Fibroblast of pulmonary artery (primary cell): ENCODE measurements around the gene MT1B.

ENCODE experiments used
- DNase-seq: peaks from one replicate; pipeline ENCODE4 v3.0.0-alpha.2; 2010; ENCODE audit warnings: low read depth
- H3K4me3 ChIP-seq: replicated peaks from 2 replicates; pipeline ENCODE4 v1.5.1; 2011; ENCODE audit warnings: low read depth, mild to moderate bottlenecking, control low read depth, low read length, moderate library complexity
- TF ChIP-seq, protein P1 (sequence below): IDR thresholded peaks from 2 replicates; pipeline ENCODE4 v1.5.1; 2011; ENCODE audit warnings: mild to moderate bottlenecking, control low read depth, low read length, inconsistent platforms; ENCODE audit errors: missing control alignments

The MT1B gene

DNA sequence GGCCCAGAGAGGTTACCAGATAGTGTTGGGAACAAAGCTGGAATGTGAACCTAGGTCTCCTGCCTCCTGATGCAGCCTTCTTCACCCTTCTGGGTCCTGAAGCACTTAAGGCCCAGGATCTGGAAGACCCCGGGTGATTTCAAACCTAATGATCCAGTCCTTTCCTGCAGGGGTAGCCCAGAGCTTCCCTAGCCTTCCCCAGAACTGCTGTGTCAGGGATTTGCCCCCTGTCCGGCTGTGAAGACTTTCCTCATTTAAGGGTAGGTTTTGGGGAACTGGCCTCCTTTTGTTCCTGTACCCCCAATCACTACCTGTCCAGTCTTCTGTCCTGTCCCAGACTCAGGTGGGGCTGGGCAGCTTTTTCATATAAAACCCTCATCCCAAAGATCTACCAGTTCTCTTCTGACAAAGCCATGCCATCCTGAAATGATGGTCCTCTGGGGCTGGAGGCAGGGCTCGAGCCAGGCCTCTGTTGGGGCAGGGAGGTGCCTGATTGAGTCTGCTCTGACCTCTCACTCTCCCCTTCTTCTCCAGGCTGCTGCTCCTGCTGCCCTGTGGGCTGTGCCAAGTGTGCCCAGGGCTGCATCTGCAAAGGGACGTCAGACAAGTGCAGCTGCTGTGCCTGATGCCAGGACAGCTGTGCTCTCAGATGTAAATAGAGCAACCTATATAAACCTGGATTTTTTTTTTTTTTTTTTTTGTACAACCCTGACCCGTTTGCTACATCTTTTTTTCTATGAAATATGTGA is 31.9 kb downstream of the MT1B start:
- no peak for DNase-seq
- TF ChIP-seq, protein P1, sequence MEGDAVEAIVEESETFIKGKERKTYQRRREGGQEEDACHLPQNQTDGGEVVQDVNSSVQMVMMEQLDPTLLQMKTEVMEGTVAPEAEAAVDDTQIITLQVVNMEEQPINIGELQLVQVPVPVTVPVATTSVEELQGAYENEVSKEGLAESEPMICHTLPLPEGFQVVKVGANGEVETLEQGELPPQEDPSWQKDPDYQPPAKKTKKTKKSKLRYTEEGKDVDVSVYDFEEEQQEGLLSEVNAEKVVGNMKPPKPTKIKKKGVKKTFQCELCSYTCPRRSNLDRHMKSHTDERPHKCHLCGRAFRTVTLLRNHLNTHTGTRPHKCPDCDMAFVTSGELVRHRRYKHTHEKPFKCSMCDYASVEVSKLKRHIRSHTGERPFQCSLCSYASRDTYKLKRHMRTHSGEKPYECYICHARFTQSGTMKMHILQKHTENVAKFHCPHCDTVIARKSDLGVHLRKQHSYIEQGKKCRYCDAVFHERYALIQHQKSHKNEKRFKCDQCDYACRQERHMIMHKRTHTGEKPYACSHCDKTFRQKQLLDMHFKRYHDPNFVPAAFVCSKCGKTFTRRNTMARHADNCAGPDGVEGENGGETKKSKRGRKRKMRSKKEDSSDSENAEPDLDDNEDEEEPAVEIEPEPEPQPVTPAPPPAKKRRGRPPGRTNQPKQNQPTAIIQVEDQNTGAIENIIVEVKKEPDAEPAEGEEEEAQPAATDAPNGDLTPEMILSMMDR: peak; percentile 1
- H3K4me3 ChIP-seq: peak overlapping the region; percentile 68

DNA sequence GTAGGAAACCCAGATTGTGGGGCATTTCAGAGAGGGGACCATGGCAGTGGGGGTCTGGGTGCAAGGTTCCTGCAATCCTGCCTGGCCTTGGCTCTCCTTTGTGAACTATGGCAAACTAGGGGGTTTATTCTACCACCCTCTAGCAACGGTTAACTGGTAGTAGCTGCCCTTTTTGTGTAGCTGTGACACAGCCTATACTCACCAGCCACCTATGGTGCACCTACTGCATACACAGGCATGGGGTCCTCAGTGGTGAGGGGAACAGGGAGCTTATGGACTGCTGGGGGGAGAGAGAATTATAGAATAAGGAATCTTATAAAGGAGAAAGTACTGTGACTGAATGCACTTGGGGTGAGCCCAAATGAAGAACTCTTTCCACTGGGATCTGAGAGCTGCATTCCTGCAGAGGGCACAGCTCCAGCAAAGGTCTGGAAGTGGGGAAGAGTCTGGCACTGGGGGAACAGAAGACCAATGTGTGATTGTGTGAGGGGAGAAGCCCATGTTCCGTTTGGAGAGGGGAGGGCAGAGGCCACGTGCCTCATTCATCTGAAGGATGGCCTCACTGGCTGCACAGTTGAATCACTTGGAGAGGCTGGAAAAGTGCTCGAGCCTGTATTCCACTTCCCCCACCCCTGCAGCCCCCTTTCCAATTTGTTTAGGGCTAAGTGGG is 32.7 kb downstream of the MT1B start:
- H3K4me3 ChIP-seq: no peak overlapping the region
- no peak for DNase-seq
- TF ChIP-seq, protein P1: no peak

DNA sequence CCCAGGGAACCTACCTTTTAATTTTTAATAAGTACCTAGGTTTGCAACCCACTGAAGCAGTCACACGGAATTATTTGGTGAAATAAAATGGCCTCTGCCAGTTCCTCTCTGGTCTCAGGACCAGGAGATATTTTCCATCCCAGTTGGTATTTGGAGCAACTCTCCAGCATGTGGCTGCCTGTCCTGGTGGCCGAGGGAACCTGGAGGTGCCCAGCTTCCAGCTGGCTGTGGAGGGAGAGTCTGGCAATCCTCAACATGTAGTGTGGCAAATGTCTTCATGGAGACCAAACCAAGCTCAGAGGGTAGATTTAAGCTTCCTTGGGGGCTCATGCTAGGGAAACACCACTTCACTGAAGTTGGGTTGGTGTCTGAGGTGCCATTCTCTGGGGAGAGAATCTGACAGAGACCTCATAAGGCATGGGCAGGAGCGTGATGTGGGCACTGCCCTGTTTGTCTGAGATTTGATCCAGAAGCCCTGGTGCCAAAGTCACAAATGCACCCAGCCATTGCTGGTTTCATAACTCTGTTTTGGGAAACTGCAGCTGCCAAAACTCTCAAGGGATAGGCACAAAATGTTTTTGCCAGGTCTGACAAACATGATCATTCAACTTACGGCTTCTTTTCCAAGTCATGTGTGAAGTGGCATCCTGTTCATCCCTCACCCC is 33.4 kb downstream of the MT1B start:
- no peak overlapping the region for H3K4me3 ChIP-seq
- TF ChIP-seq, protein P1: no peak
- DNase-seq: no peak

DNA sequence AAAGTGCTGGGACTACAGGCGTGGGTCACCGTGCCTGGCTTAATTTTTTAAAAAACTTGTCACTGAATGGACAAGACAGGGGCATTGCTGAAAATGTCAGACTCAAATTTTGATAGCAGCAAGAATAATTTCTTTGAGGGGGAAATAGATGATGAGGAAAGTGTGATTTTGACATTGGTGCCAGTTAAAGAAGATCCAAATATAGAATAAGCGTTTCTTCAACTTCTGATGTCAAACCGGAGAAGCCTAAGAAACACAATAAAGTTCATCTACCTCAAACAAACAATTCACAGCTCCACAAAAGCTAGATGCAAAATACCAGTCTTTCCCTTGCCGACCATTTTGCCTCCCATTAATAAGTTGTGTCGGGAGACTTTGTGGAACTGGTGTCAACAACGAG is 35.1 kb downstream of the MT1B start:
- no peak for DNase-seq
- TF ChIP-seq, protein P1: no peak

DNA sequence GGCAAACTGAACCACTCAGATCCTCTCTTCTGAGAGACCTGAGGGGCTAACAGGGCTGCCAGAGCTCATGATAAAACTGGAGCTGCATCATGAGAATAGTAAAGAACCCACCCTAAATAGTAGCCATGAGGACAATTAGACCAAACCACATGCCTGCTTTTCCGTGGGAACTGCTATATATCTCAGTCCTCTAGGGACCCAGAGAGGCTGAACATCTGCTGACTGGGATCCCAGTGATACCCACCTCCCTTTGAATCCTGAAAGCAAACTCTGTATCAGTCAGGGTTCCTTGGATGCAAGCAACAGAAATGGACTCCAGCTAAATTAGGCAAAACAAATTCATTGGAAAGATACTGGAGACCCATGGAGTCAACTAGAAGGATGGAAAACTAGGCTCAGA is 37.1 kb downstream of the MT1B start:
- no peak for DNase-seq
- no peak overlapping the region for H3K4me3 ChIP-seq
- TF ChIP-seq, protein P1: no peak

More for the DNA sequence above, 35.1 kb downstream of the MT1B start:
- H3K4me3 ChIP-seq: no peak overlapping the region

DNA sequence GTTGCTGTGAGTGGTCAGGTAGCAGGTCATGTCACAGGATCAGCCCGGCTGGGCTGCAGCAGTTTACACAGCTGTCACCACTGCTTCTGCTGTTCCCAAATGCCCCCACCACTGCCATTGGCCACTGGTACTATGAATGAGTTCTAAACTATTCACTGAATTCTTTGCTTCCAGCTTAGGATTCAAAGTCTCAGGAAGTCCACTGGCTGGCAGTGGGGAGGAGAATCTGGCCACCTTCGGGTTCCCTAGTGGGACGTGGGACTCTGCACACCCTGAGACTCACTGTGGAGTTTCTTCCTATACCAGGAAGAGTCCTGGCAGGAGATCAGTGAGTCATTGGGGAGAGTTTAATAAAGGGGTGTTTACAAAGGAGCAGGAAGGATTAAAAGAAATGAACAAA is 37.5 kb downstream of the MT1B start:
- no peak for DNase-seq
- TF ChIP-seq, protein P1: no peak
- no peak overlapping the region for H3K4me3 ChIP-seq
